DND-41 (cell line): Measurements from ENCODE around the gene CNTNAP5.

Source experiments
- ATAC-seq: fragments of 200-7000 bp; cut with Tn5 transposase; 3 replicates; pipeline ENCODE4 v1.9.1; 2021; ENCODE audit warnings: low read depth; ENCODE audit not compliant: insufficient read depth
- DNase-seq: peaks from one replicate; pipeline ENCODE4 v3.0.0-alpha.2; 2020
- H2AFZ ChIP-seq: 2 replicates; pipeline ENCODE4 v1.6.0; 2012; ENCODE audit warnings: low read depth, low read length
- H3K27ac ChIP-seq: 2 replicates; pipeline ENCODE4 v1.5.1; 2012; ENCODE audit warnings: low read length, inconsistent platforms
- H3K27me3 ChIP-seq: fragments of 200-600 bp; sonication (generic); 2 replicates; pipeline ENCODE4 v1.6.0; 2012; ENCODE audit warnings: low read length, mild to moderate bottlenecking, inconsistent platforms; ENCODE audit not compliant: insufficient read depth, poor library complexity
- H3K36me3 ChIP-seq: 2 replicates; pipeline ENCODE4 v1.5.1; 2012; ENCODE audit warnings: low read length, inconsistent platforms; ENCODE audit not compliant: insufficient read depth
- H3K4me1 ChIP-seq: 2 replicates; pipeline ENCODE4 v1.5.1; 2012; ENCODE audit warnings: mild to moderate bottlenecking, low read length; ENCODE audit not compliant: insufficient read depth
- H3K4me2 ChIP-seq: 2 replicates; pipeline ENCODE4 v1.6.0; 2012; ENCODE audit warnings: mild to moderate bottlenecking, moderate library complexity, low read length, inconsistent platforms; ENCODE audit not compliant: insufficient read depth
- H3K4me3 ChIP-seq, 2 experiments: fragments of 200-600 bp in 1 of 2; shearing (Covaris generic) in 1 of 2; 2 replicates each; pipeline ENCODE4 v1.5.1; 2012 to 2016; ENCODE audit warnings: inconsistent platforms in 2 of 2, low read length in 2 of 2, mild to moderate bottlenecking in 2 of 2, low read depth in 1 of 2, moderate library complexity in 1 of 2
- H3K79me2 ChIP-seq: 2 replicates; pipeline ENCODE4 v1.6.0; 2012; ENCODE audit warnings: low read length, inconsistent platforms; ENCODE audit not compliant: insufficient read depth
- H3K9ac ChIP-seq: 2 replicates; pipeline ENCODE4 v1.6.0; 2012; ENCODE audit warnings: low read depth, mild to moderate bottlenecking, inconsistent platforms, low read length, moderate library complexity
- H3K9me3 ChIP-seq: 2 replicates; pipeline ENCODE4 v1.5.1; 2012; ENCODE audit warnings: low read length, moderate library complexity, mild to moderate bottlenecking, inconsistent platforms; ENCODE audit not compliant: insufficient read depth, severe bottlenecking
- H4K20me1 ChIP-seq: 2 replicates; pipeline ENCODE4 v1.6.0; 2012; ENCODE audit warnings: low read length; ENCODE audit not compliant: insufficient read depth
- EZH2 ChIP-seq: IDR thresholded peaks from 3 replicates; pipeline ENCODE4 v1.6.1; 2012; ENCODE audit warnings: borderline replicate concordance, low read depth, mild to moderate bottlenecking, moderate library complexity, low read length, inconsistent platforms; ENCODE audit not compliant: severe bottlenecking
- TF ChIP-seq, protein P1 (sequence below): IDR thresholded peaks from 2 replicates; pipeline ENCODE4 v1.5.1; 2012; ENCODE audit warnings: borderline replicate concordance, low read length, moderate library complexity, mild to moderate bottlenecking; ENCODE audit not compliant: poor library complexity, severe bottlenecking; ENCODE audit errors: extremely low read depth

CNTNAP5 gene

DNA sequence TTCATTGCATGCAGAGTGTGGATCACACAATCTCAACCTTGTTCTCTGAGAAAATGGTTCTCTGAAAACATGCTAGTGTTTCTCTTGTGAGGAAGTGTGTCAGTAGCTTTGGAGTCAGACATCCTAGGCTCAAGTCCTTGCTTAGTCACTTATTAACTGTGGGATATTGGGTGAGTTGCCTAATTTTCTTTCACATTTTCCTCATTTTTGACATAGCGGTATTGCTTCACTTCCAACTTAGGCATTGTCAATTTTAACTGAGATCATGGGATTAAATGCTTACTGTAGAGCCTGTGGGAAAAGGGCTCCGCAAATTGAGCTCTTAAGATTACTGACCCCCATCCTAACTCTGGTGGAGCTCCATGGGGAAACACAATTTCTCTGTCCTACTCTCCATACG lies 622.2 kb downstream of the CNTNAP5 start:
- no peaks in the 10 kb centered on the region for H3K36me3 ChIP-seq
- H3K4me1 ChIP-seq: no peaks in the 10 kb centered on the region
- no peak overlapping the region for H2AFZ ChIP-seq
- TF ChIP-seq, protein P1, sequence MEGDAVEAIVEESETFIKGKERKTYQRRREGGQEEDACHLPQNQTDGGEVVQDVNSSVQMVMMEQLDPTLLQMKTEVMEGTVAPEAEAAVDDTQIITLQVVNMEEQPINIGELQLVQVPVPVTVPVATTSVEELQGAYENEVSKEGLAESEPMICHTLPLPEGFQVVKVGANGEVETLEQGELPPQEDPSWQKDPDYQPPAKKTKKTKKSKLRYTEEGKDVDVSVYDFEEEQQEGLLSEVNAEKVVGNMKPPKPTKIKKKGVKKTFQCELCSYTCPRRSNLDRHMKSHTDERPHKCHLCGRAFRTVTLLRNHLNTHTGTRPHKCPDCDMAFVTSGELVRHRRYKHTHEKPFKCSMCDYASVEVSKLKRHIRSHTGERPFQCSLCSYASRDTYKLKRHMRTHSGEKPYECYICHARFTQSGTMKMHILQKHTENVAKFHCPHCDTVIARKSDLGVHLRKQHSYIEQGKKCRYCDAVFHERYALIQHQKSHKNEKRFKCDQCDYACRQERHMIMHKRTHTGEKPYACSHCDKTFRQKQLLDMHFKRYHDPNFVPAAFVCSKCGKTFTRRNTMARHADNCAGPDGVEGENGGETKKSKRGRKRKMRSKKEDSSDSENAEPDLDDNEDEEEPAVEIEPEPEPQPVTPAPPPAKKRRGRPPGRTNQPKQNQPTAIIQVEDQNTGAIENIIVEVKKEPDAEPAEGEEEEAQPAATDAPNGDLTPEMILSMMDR: no peak
- no peak for TF ChIP-seq EZH2
- H3K27me3 ChIP-seq: no peaks in the 10 kb centered on the region
- H3K79me2 ChIP-seq: no peaks in the 10 kb centered on the region
- ATAC-seq (no peak), DNase-seq (no peak)
- H4K20me1 ChIP-seq: no peaks in the 10 kb centered on the region
- H3K9me3 ChIP-seq: no peaks in the 10 kb centered on the region
- no peak overlapping the region for H3K4me3 ChIP-seq
- H3K27ac ChIP-seq: no peak overlapping the region
- H3K9ac ChIP-seq: no peak overlapping the region
- no peak overlapping the region for H3K4me2 ChIP-seq

DNA sequence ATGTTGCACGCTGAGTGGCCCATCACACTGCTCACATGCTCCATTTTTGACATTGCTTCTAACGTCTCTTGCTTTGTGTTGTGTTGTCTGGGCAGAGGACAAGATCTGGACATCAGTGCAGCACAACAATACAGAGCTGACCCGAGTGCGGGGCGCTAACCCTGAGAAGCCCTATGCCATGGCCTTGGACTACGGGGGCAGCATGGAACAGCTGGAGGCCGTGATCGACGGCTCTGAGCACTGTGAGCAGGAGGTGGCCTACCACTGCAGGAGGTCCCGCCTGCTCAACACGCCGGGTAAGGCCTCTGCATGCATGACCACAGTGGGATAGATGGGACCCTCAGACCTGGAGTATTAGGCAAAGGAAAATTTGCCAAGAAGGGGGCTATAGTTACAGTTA lies 622.6 kb downstream of the CNTNAP5 start:
- DNase-seq: no peak
- H3K9ac ChIP-seq: no peak overlapping the region
- ATAC-seq: no peak
- H3K27me3 ChIP-seq: no peaks in the 10 kb centered on the region
- no peaks in the 10 kb centered on the region for H3K4me1 ChIP-seq
- H3K27ac ChIP-seq: no peak overlapping the region
- H3K4me2 ChIP-seq: no peak overlapping the region
- no peaks in the 10 kb centered on the region for H3K36me3 ChIP-seq
- H3K9me3 ChIP-seq: no peaks in the 10 kb centered on the region
- no peaks in the 10 kb centered on the region for H3K79me2 ChIP-seq
- H4K20me1 ChIP-seq: no peaks in the 10 kb centered on the region
- no peak for TF ChIP-seq EZH2
- TF ChIP-seq, protein P1: no peak
- no peak overlapping the region for H2AFZ ChIP-seq
- no peak overlapping the region for H3K4me3 ChIP-seq

DNA sequence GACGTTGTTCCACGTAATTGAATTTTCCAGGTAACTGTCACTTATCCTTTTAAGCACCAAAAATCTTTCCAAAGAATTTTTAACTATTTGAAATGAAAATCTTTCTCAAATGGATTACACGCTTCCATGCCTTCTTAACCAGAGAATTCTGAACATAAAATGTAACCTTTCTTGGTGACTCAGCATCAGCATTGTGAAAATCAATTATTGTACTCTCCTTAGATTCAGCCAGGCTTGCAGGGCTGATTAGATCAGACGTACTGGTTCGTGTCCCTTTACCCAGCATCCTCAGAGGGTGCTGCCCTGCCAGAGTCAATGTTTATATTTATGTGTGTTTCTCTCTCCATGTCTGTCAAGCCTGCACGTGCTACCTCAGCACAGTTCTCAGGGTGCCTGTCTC lies 623.9 kb downstream of the CNTNAP5 start:
- H2AFZ ChIP-seq: no peak overlapping the region
- H3K27me3 ChIP-seq: no peaks in the 10 kb centered on the region
- no peaks in the 10 kb centered on the region for H3K79me2 ChIP-seq
- no peak overlapping the region for H3K9ac ChIP-seq
- TF ChIP-seq, protein P1: no peak
- no peak overlapping the region for H3K4me2 ChIP-seq
- DNase-seq: no peak
- no peaks in the 10 kb centered on the region for H4K20me1 ChIP-seq
- no peak overlapping the region for H3K27ac ChIP-seq
- ATAC-seq: no peak
- no peaks in the 10 kb centered on the region for H3K36me3 ChIP-seq
- H3K9me3 ChIP-seq: no peaks in the 10 kb centered on the region
- no peak overlapping the region for H3K4me3 ChIP-seq
- H3K4me1 ChIP-seq: no peaks in the 10 kb centered on the region

DNA sequence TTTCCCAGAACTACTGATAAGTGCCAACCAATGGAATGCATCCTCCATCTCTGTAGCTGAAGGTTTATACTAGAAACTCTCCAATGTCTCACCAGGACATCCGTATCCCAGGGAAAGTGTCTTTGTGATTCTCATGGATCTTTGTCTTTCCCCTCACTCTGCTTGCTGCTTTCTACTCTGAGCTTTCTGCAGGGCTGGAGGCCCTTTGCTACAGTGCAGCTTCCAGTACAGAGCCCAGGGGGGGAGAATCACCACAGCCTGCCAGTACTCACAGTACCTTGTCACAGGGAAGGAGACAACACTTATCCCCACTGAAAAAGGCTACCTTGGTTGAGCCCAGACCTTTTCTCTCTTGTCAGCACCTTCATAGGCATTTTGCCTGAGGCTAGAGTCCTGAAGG lies 627.0 kb downstream of the CNTNAP5 start:
- Histone ChIP-seq H3K9ac (no peak overlapping the region), H3K4me1 (no peaks in the 10 kb centered on the region), H3K36me3 (no peaks in the 10 kb centered on the region)

More for the DNA sequence above, 627.0 kb downstream of the CNTNAP5 start:
- Histone ChIP-seq H3K79me2 (no peaks in the 10 kb centered on the region), H3K27me3 (no peaks in the 10 kb centered on the region), H3K4me3 (no peak overlapping the region), H3K9me3 (no peaks in the 10 kb centered on the region), H2AFZ (no peak overlapping the region), H4K20me1 (no peaks in the 10 kb centered on the region), H3K4me2 (no peak overlapping the region), H3K27ac (no peak overlapping the region)
- no peak for TF ChIP-seq EZH2
- TF ChIP-seq, protein P1: no peak
- no peak for ATAC-seq
- DNase-seq: no peak
